HEK293 (cell line): Measurements from ENCODE around the gene NEURL1.

Source experiments
- CTCF ChIA-PET: fragments of 350-600 bp; formaldehyde crosslinking; extraction: SDS; loops from one replicate; lab custom pipeline; 2021; ENCODE audit warnings: antibody characterized with exemption; lab: Yijun Ruan, JAX
- POLR2A ChIA-PET: fragments of 300-600 bp; formaldehyde crosslinking; extraction: SDS; loops from one replicate; lab custom pipeline; 2020; ENCODE audit warnings: antibody characterized with exemption, inconsistent platforms; lab: Yijun Ruan, JAX
- H3K27ac ChIP-seq: fragments of 200-500 bp; sonication (Bioruptor generic); 2 replicates; pipeline ENCODE4 v1.5.1; 2014; ENCODE audit warnings: low read depth, low read length, control low read depth, inconsistent platforms; ENCODE audit errors: extremely low read depth
- H3K36me3 ChIP-seq, 2 experiments: fragments of 200-500 bp in 1 of 2; sonication (Bioruptor generic) in 1 of 2; 1 replicate in 1 of 2; 2 replicates in 1 of 2; pipeline ENCODE4 v1.5.1; 2014 to 2017; ENCODE audit warnings: inconsistent platforms in 2 of 2, low read length in 2 of 2; ENCODE audit not compliant: control insufficient read depth in 2 of 2, insufficient read depth in 1 of 2
- H3K4me1 ChIP-seq: fragments of 200-500 bp; sonication (Bioruptor generic); 2 replicates; pipeline ENCODE4 v1.5.1; 2014; ENCODE audit warnings: mild to moderate bottlenecking, low read length, inconsistent platforms; ENCODE audit not compliant: control insufficient read depth, insufficient read depth
- H3K4me3 ChIP-seq: 2 replicates; pipeline ENCODE4 v1.5.1; 2011; ENCODE audit warnings: low read depth, mild to moderate bottlenecking, control low read depth, low read length, moderate library complexity
- H3K9me3 ChIP-seq: fragments of 200-500 bp; sonication (Bioruptor generic); 2 replicates; pipeline ENCODE4 v1.5.1; 2014; ENCODE audit warnings: low read depth, low read length, inconsistent platforms; ENCODE audit not compliant: control insufficient read depth, insufficient read depth
- BCL11B ChIP-seq: fragments of 450-650 bp; formaldehyde crosslinking; IDR thresholded peaks from 2 replicates; pipeline ENCODE4 v1.5.1; 2016; ENCODE audit warnings: low read depth, missing biosample characterization, missing genetic modification characterization
- ELK4 ChIP-seq: IDR thresholded peaks from 2 replicates; pipeline ENCODE4 v1.6.1; 2011; ENCODE audit warnings: mild to moderate bottlenecking, low read depth, low read length, borderline replicate concordance
- OSR2 ChIP-seq: fragments of 450-650 bp; formaldehyde crosslinking; IDR thresholded peaks from 2 replicates; pipeline ENCODE4 v1.5.1; 2016; ENCODE audit warnings: missing biosample characterization, missing genetic modification characterization
- OVOL3 ChIP-seq: fragments of 450-650 bp; formaldehyde crosslinking; IDR thresholded peaks from 2 replicates; pipeline ENCODE4 v1.5.1; 2016; ENCODE audit warnings: missing biosample characterization, missing genetic modification characterization
- SCRT2 ChIP-seq: fragments of 450-650 bp; formaldehyde crosslinking; IDR thresholded peaks from 2 replicates; pipeline ENCODE4 v1.5.1; 2016; ENCODE audit warnings: missing biosample characterization, missing genetic modification characterization
- TRIM28 ChIP-seq: IDR thresholded peaks from 2 replicates; pipeline ENCODE4 v1.6.1; 2011; ENCODE audit warnings: low read length, control low read depth, borderline replicate concordance
- ZBTB11 ChIP-seq: fragments of 450-650 bp; formaldehyde crosslinking; conservative IDR thresholded peaks from 2 replicates; pipeline ENCODE4 v1.5.1; 2016; ENCODE audit warnings: low read depth, missing biosample characterization, missing genetic modification characterization
- ZEB2 ChIP-seq: fragments of 450-650 bp; formaldehyde crosslinking; IDR thresholded peaks from 2 replicates; pipeline ENCODE4 v1.5.1; 2016; ENCODE audit warnings: missing biosample characterization, missing genetic modification characterization
- ZFP3 ChIP-seq: fragments of 450-650 bp; formaldehyde crosslinking; IDR thresholded peaks from 2 replicates; pipeline ENCODE4 v1.5.1; 2016; ENCODE audit warnings: low read depth, missing biosample characterization, missing genetic modification characterization
- ZNF292 ChIP-seq: fragments of 450-650 bp; formaldehyde crosslinking; IDR thresholded peaks from 2 replicates; pipeline ENCODE4 v1.5.1; 2016; ENCODE audit warnings: low read depth, missing biosample characterization, missing genetic modification characterization, borderline replicate concordance
- ZNF473 ChIP-seq: fragments of 450-650 bp; formaldehyde crosslinking; IDR thresholded peaks from 2 replicates; pipeline ENCODE4 v1.5.1; 2017; ENCODE audit warnings: missing biosample characterization, missing genetic modification characterization
- ZNF558 ChIP-seq: fragments of 450-650 bp; formaldehyde crosslinking; IDR thresholded peaks from 2 replicates; pipeline ENCODE4 v1.5.1; 2016; ENCODE audit warnings: missing biosample characterization, missing genetic modification characterization
- ZNF596 ChIP-seq: fragments of 450-650 bp; IDR thresholded peaks from 2 replicates; pipeline ENCODE4 v1.5.0; 2018; ENCODE audit warnings: missing biosample characterization, mild to moderate bottlenecking, missing genetic modification characterization, moderate library complexity
- ZNF626 ChIP-seq: fragments of 450-650 bp; sonication (Bioruptor Pico); formaldehyde crosslinking; IDR thresholded peaks from 2 replicates; pipeline ENCODE4 v1.5.1; 2018; ENCODE audit warnings: missing biosample characterization, missing genetic modification characterization, inconsistent platforms
- ZNF701 ChIP-seq: fragments of 450-650 bp; formaldehyde crosslinking; IDR thresholded peaks from 2 replicates; pipeline ENCODE4 v1.5.1; 2016; ENCODE audit warnings: missing biosample characterization, missing genetic modification characterization
- ZNF792 ChIP-seq: fragments of 450-650 bp; formaldehyde crosslinking; IDR thresholded peaks from 2 replicates; pipeline ENCODE4 v1.5.1; 2016; ENCODE audit warnings: missing biosample characterization, missing genetic modification characterization
- ZSCAN30 ChIP-seq: fragments of 450-650 bp; IDR thresholded peaks from 2 replicates; pipeline ENCODE4 v1.5.1; 2018; ENCODE audit warnings: missing biosample characterization, mild to moderate bottlenecking, missing genetic modification characterization, moderate library complexity
- TF ChIP-seq, protein P1 (sequence below): fragments of 450-650 bp; IDR thresholded peaks from 2 replicates; pipeline ENCODE4 v1.5.1; 2018; ENCODE audit warnings: missing biosample characterization, missing genetic modification characterization
- TF ChIP-seq, protein P2 (sequence below): fragments of 450-650 bp; formaldehyde crosslinking; IDR thresholded peaks from 2 replicates; pipeline ENCODE4 v1.5.1; 2017; ENCODE audit warnings: missing biosample characterization, missing genetic modification characterization

NEURL1 gene

GRCh38 chr10:103638948-103639347 lies 145.4 kb downstream of the NEURL1 start (continued):
- TF ChIP-seq OVOL3 (tag by site-specific recombination) = no peak

- Histone ChIP-seq H3K9me3 (no peaks in the 10 kb centered on the region), H3K27ac (no peak overlapping the region), H3K4me1 (no peaks in the 10 kb centered on the region; the same call in 1 of the 2 replicates), H3K4me3 (no peak overlapping the region), H3K36me3 (peaks cover 0 to 80% of the 10 kb centered on the region in 2 experiments; a peak in 1 of 3 replicates)
- POLR2A ChIA-PET = interaction anchor here (0.6 kb wide), 1 partner anchor 444 kb away, joined by 3 read pairs; no protein-coding TSS in a partner anchor
- TF ChIP-seq ZBTB11 (no peak), ZSCAN30 (tag by site-specific recombination) (no peak), ZNF473 (tag by site-specific recombination) (no peak), TRIM28 (no peak), ZNF701 (tag by site-specific recombination) (no peak)
- CTCF ChIA-PET = interaction anchor here (0.8 to 1.5 kb wide), 2 partner anchors 25 to 46 kb away, joined by 3 to 6 read pairs; no protein-coding TSS in a partner anchor
Observed at GRCh38 chr10:103640436-103641181, 147.1 kb downstream of the NEURL1 start.

GRCh38 chr10:103641326-103641725 lies 147.8 kb downstream of the NEURL1 start:
- CTCF ChIA-PET = interaction anchor here (1.5 kb wide), 1 partner anchor 45 kb away, joined by 3 read pairs; no protein-coding TSS in a partner anchor
- H3K27ac ChIP-seq = no peak overlapping the region
- TF ChIP-seq ZFP3 (tag by site-specific recombination) = no peak
- no peak for TF ChIP-seq ZNF558 (tag by site-specific recombination)
- TF ChIP-seq, protein P1, sequence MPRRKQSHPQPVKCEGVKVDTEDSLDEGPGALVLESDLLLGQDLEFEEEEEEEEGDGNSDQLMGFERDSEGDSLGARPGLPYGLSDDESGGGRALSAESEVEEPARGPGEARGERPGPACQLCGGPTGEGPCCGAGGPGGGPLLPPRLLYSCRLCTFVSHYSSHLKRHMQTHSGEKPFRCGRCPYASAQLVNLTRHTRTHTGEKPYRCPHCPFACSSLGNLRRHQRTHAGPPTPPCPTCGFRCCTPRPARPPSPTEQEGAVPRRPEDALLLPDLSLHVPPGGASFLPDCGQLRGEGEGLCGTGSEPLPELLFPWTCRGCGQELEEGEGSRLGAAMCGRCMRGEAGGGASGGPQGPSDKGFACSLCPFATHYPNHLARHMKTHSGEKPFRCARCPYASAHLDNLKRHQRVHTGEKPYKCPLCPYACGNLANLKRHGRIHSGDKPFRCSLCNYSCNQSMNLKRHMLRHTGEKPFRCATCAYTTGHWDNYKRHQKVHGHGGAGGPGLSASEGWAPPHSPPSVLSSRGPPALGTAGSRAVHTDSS (tag by site-specific recombination) = no peak
- TF ChIP-seq ELK4 = no peak
- no peak for TF ChIP-seq OSR2 (tag by site-specific recombination)
- TF ChIP-seq ZNF292 (tag by site-specific recombination) = no peak
- TF ChIP-seq ZNF626 (tag by site-specific recombination) = no peak
- TF ChIP-seq BCL11B (tag by site-specific recombination) = no peak
- no peak for TF ChIP-seq ZNF792 (tag by site-specific recombination)
- no peak for TF ChIP-seq ZEB2
- no peak for TF ChIP-seq SCRT2
- TF ChIP-seq, protein P2, sequence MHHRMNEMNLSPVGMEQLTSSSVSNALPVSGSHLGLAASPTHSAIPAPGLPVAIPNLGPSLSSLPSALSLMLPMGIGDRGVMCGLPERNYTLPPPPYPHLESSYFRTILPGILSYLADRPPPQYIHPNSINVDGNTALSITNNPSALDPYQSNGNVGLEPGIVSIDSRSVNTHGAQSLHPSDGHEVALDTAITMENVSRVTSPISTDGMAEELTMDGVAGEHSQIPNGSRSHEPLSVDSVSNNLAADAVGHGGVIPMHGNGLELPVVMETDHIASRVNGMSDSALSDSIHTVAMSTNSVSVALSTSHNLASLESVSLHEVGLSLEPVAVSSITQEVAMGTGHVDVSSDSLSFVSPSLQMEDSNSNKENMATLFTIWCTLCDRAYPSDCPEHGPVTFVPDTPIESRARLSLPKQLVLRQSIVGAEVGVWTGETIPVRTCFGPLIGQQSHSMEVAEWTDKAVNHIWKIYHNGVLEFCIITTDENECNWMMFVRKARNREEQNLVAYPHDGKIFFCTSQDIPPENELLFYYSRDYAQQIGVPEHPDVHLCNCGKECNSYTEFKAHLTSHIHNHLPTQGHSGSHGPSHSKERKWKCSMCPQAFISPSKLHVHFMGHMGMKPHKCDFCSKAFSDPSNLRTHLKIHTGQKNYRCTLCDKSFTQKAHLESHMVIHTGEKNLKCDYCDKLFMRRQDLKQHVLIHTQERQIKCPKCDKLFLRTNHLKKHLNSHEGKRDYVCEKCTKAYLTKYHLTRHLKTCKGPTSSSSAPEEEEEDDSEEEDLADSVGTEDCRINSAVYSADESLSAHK = no peak
- TF ChIP-seq ZNF596 = no peak
- H3K9me3 ChIP-seq = no peaks in the 10 kb centered on the region
- H3K4me3 ChIP-seq = no peak overlapping the region
- POLR2A ChIA-PET = no interaction called here
- H3K36me3 ChIP-seq = peaks cover 0 to 85% of the 10 kb centered on the region in 2 experiments; a peak in 1 of 3 replicates
- no peaks in the 10 kb centered on the region; the same call in 1 of the 2 replicates for H3K4me1 ChIP-seq
